Measurements from ENCODE around the gene ARPC5L. TPM values are rescaled to one million over a fixed set of nuclear protein-coding genes. Genes with fewer than 3 reads are reported as not detected.

ARPC5L gene
- total and polyA plus RNA-seq, 2 experiments from 2014 or later = 35.9 to 87.3 TPM

DNA sequence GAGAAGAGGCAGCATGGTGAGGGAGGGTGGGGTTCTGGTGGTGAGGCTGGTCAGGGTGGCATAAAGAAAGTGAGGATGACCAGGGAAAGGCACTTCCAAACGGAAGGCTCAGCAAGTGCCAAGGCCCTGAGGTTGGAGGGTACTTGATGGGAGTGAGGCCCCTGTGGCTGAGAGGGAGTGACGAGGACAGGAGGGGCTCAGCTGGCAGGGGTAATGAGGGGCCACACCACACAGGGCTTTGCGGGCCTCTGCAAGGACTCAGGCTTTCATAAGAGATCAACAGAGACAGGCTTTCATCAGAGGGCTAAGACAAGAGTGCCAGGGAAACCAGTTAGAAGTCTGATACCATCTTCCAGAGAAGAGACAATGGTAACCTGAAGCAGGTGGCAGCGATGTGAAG, 23.6 kb downstream of the ARPC5L start:
- Histone ChIP-seq H3F3A (replicated peaks; ENCODE audit: low read depth) (peaks cover 20% of the 10 kb centered on the region; the same call in 1 of the 2 replicates), H3K27ac (ENCODE audit: low read depth) (no peak overlapping the region), H3K4me2 (no peak overlapping the region), H3K4me3 (no peak overlapping the region), H3K4me1 (ENCODE audit: insufficient read depth) (peaks cover 17% of the 10 kb centered on the region), H3K79me2 (replicated peaks; ENCODE audit: insufficient read depth) (no peaks in the 10 kb centered on the region), H3K27me3 (ENCODE audit: insufficient read depth) (no peaks in the 10 kb centered on the region), H2AFZ (no peak overlapping the region), H4K20me1 (replicated peaks; ENCODE audit: insufficient read depth) (0 out of 2 replicates have a peak, but pooled peaks cover 3% of the 10 kb centered on the region), H3K9me2 (ENCODE audit: insufficient read depth) (no peaks in the 10 kb centered on the region), H3K36me3 (ENCODE audit: insufficient read depth) (no peaks in the 10 kb centered on the region)
- no peak for DNase-seq (ENCODE audit: low spot score)
- TF ChIP-seq JUNB (IDR thresholded peaks at IDR 0.05; ENCODE audit: unreplicated experiment) (no peak), NANOG (IDR thresholded peaks at IDR 0.05; ENCODE audit: borderline replicate concordance) (no peak), POLR2AphosphoS5 (IDR thresholded peaks at IDR 0.05; ENCODE audit: low read depth) (no peak), EZH2phosphoT487 (IDR thresholded peaks at IDR 0.05; ENCODE audit: unreplicated experiment) (no peak), EZH2 (IDR thresholded peaks at IDR 0.05; ENCODE audit: low read depth, unreplicated experiment) (no peak), ZNF331 (CRISPR knock-in tag; IDR thresholded peaks at IDR 0.05; ENCODE audit: low read depth) (no peak)
- TF ChIP-seq, protein P1, sequence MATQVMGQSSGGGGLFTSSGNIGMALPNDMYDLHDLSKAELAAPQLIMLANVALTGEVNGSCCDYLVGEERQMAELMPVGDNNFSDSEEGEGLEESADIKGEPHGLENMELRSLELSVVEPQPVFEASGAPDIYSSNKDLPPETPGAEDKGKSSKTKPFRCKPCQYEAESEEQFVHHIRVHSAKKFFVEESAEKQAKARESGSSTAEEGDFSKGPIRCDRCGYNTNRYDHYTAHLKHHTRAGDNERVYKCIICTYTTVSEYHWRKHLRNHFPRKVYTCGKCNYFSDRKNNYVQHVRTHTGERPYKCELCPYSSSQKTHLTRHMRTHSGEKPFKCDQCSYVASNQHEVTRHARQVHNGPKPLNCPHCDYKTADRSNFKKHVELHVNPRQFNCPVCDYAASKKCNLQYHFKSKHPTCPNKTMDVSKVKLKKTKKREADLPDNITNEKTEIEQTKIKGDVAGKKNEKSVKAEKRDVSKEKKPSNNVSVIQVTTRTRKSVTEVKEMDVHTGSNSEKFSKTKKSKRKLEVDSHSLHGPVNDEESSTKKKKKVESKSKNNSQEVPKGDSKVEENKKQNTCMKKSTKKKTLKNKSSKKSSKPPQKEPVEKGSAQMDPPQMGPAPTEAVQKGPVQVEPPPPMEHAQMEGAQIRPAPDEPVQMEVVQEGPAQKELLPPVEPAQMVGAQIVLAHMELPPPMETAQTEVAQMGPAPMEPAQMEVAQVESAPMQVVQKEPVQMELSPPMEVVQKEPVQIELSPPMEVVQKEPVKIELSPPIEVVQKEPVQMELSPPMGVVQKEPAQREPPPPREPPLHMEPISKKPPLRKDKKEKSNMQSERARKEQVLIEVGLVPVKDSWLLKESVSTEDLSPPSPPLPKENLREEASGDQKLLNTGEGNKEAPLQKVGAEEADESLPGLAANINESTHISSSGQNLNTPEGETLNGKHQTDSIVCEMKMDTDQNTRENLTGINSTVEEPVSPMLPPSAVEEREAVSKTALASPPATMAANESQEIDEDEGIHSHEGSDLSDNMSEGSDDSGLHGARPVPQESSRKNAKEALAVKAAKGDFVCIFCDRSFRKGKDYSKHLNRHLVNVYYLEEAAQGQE (IDR thresholded peaks at IDR 0.05; ENCODE audit: unreplicated experiment) = no peak
- TF ChIP-seq, protein P2, sequence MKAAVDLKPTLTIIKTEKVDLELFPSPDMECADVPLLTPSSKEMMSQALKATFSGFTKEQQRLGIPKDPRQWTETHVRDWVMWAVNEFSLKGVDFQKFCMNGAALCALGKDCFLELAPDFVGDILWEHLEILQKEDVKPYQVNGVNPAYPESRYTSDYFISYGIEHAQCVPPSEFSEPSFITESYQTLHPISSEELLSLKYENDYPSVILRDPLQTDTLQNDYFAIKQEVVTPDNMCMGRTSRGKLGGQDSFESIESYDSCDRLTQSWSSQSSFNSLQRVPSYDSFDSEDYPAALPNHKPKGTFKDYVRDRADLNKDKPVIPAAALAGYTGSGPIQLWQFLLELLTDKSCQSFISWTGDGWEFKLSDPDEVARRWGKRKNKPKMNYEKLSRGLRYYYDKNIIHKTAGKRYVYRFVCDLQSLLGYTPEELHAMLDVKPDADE (IDR thresholded peaks at IDR 0.05) = no peak
- TF ChIP-seq, protein P3, sequence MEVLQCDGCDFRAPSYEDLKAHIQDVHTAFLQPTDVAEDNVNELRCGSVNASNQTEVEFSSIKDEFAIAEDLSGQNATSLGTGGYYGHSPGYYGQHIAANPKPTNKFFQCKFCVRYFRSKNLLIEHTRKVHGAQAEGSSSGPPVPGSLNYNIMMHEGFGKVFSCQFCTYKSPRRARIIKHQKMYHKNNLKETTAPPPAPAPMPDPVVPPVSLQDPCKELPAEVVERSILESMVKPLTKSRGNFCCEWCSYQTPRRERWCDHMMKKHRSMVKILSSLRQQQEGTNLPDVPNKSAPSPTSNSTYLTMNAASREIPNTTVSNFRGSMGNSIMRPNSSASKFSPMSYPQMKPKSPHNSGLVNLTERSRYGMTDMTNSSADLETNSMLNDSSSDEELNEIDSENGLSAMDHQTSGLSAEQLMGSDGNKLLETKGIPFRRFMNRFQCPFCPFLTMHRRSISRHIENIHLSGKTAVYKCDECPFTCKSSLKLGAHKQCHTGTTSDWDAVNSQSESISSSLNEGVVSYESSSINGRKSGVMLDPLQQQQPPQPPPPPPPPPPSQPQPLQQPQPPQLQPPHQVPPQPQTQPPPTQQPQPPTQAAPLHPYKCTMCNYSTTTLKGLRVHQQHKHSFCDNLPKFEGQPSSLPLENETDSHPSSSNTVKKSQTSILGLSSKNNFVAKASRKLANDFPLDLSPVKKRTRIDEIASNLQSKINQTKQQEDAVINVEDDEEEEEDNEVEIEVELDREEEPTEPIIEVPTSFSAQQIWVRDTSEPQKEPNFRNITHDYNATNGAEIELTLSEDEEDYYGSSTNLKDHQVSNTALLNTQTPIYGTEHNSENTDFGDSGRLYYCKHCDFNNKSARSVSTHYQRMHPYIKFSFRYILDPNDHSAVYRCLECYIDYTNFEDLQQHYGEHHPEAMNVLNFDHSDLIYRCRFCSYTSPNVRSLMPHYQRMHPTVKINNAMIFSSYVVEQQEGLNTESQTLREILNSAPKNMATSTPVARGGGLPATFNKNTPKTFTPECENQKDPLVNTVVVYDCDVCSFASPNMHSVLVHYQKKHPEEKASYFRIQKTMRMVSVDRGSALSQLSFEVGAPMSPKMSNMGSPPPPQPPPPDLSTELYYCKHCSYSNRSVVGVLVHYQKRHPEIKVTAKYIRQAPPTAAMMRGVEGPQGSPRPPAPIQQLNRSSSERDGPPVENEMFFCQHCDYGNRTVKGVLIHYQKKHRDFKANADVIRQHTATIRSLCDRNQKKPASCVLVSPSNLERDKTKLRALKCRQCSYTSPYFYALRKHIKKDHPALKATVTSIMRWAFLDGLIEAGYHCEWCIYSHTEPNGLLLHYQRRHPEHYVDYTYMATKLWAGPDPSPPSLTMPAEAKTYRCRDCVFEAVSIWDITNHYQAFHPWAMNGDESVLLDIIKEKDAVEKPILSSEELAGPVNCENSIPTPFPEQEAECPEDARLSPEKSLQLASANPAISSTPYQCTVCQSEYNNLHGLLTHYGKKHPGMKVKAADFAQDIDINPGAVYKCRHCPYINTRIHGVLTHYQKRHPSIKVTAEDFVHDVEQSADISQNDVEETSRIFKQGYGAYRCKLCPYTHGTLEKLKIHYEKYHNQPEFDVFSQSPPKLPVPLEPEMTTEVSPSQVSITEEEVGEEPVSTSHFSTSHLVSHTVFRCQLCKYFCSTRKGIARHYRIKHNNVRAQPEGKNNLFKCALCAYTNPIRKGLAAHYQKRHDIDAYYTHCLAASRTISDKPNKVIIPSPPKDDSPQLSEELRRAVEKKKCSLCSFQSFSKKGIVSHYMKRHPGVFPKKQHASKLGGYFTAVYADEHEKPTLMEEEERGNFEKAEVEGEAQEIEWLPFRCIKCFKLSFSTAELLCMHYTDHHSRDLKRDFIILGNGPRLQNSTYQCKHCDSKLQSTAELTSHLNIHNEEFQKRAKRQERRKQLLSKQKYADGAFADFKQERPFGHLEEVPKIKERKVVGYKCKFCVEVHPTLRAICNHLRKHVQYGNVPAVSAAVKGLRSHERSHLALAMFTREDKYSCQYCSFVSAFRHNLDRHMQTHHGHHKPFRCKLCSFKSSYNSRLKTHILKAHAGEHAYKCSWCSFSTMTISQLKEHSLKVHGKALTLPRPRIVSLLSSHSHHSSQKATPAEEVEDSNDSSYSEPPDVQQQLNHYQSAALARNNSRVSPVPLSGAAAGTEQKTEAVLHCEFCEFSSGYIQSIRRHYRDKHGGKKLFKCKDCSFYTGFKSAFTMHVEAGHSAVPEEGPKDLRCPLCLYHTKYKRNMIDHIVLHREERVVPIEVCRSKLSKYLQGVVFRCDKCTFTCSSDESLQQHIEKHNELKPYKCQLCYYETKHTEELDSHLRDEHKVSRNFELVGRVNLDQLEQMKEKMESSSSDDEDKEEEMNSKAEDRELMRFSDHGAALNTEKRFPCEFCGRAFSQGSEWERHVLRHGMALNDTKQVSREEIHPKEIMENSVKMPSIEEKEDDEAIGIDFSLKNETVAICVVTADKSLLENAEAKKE (CRISPR knock-in tag; IDR thresholded peaks at IDR 0.05) = no peak
- no peak overlapping the region for H3K27ac Mint-ChIP-seq
- H3K27me3 Mint-ChIP-seq (ENCODE audit: insufficient read depth, low read depth, poor library complexity) = peaks cover 11% of the 10 kb centered on the region
- H3K36me3 Mint-ChIP-seq (ENCODE audit: low read depth) = no peaks in the 10 kb centered on the region; the same call in 2 of the 3 replicates
- no peak for ATAC-seq
- H3K4me3 Mint-ChIP-seq = no peak overlapping the region
- peaks cover 41% of the 10 kb centered on the region for H3K4me1 Mint-ChIP-seq
- H3K9me3 Mint-ChIP-seq = no peaks in the 10 kb centered on the region; the same call in 2 of the 3 replicates

Measured in GM23338 (cell line).